Islet precursor cell (in vitro differentiated cells): ENCODE measurements around the gene TOMM34.

ENCODE experiments used
- DNase-seq: peaks from one replicate; pipeline ENCODE4 v3.0.0-alpha.2; 2018

Gene TOMM34

DNA sequence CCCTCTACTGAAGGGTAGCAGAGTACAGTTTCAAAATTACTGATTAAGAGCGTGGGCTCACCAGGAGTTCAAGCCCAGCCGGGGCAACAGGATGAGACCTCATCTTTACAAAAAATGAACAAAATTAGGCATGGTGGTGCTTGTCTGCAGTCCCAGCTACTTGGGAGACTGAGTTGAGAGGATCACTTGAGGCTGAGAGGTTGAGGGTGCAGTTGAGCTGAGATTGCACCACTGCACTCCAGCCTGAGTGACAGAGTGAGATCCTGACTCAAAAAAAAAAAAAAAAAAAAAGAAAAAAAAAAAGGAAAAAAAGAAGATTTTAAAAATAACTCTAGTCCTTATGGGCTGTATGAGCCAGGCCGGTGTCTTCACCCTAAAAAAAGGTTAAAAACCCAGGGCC, 31.6 kb downstream of the TOMM34 start:
- DNase-seq, result no peak

DNA sequence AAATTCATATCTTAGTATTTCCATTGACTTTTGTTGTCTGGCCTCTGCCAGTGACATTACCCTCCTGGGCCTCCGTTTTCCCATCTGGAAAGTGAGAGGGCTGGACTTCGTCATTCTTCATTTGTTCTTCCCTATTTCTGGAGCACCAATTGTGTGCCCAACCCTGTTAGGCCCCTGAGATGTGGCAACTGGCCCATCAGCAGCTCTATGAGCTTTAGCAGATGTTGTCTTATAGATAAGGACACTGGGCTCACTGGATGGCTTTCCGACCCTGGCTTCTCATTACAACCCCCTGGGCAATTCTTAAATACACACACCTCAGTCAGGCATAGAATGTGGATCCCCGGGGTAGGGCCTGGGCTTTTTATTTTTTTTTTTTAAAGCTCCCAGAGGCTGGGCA, 35.7 kb downstream of the TOMM34 start:
- no peak for DNase-seq

DNA sequence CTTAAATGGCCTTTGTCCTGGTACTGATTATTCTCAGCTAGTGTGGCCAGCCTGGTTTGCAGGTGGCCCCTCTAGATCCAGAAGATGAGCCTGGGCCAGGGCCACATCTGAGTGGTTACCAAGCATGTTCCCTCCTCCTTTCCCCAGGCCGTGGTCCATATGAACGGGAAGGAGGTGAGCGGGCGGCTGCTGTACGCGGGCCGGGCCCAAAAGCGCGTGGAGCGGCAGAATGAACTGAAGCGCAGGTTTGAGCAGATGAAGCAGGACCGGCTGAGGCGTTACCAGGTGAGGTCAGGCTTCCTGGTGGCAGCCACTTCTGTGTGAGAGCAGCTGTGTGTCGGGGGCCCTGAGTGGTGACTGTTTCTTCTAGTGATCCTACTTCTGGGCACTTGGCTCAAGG, 38.8 kb downstream of the TOMM34 start:
- no peak for DNase-seq

DNA sequence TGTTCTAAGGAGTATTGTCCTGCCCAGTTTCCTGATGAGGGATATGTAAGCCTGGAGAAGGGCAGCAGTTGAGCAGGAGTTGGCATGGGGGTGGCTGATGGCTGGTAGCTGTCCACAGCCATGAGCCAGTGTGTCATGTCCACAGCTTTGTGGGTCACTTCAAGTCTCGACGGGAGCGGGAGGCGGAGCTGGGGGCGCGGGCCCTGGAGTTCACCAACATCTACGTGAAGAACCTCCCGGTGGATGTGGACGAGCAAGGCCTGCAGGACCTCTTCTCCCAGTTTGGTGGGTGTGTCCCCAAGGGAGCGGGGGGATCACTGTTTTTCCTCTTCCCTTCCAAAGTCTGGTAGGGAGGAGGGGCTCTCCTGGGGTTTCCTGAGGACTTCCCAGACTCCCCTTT, 41.4 kb downstream of the TOMM34 start:
- DNase-seq, result no peak

DNA sequence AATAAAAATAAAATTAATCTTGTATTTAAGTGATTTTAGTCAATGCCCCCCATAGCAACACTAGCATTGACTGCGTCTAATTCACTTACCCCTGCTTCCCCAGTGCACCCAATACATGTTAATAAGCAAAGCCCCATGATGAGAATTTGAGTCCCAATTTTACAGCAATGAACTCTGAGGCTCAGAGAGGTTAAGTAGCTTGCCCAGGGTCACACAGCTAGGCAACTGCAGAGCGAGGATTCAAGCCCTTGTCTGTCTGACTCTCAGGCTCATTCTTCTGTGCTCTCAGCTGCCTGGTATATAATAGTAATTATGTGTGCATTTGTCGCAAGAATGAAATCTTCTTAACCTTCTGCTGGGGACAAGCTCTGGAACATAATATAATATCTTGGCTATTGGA, 41.9 kb downstream of the TOMM34 start:
- DNase-seq, result no peak

DNA sequence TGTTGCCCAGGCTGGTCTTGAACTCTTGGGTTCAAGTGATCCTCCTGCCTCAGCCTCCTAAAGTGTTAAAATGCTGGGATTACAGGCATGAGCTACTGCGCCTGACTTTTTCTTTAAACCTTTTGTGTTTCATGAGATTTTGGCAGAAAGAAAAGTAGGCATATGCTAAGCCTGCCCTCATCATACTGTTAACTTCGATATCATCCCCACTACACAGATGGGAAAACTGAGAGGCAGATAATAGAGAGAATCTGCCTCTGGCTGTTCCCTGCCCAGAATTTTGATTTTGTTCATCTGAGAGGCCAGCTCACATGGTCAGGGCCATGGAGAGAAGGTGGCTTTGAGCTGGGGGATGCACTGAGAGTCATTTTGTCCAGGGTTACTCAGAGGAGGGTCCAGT, 42.8 kb downstream of the TOMM34 start:
- no peak for DNase-seq

DNA sequence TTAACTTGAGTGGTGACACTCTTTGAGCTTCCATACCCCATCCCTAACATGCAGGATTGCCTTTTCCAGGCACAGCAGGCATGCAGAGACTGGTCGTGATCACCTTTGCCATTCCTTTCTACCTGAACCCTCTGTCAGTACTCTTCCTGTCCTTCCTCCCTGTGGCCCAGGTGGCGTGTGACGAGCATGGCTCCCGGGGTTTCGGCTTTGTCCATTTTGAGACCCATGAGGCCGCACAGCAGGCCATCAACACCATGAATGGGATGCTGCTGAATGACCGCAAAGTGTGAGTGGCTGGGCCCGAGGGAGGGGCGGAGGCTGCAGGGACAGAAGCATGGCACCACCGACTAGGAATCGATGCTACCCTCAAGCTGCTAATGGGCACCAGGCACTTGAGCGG, 43.6 kb downstream of the TOMM34 start:
- DNase-seq, result no peak

DNA sequence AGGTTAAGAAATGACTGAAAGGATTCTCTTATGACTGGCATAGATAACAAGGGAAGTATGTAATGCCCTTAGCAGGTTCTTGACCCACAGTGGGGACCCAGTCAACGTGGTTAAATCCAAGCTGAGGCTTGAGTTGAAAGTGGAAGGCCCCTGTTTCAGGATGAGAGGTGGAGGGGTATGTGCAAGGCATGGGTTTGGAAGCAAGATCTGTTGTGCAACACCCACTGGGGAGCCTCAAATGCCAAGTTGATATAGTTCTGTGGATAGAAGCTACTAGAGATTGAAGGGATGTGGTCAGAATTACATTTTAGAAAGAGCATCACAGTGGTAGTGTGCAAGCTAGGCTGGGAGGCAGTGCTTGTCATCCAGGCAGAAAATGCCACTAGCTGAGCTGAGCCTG, 45.3 kb downstream of the TOMM34 start:
- DNase-seq, result no peak

DNA sequence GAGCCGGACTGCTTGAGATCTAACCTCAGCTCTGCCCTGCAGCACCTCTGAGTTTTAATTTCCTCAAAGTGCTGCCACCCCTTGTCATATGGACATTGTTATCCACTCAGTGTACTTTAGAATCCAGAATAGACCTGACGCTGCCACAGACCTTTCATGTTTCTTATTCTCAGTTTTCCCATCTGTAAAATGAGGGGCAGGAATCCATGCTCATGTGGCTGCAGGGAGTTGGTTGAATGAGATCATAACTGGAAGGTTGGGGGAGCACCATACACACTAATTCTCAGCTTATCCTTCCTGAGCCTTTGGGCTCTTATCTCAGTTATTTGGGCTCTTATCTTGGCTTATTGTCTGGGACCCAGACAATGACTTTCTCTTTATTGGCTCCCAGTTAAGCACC, 48.0 kb downstream of the TOMM34 start:
- DNase-seq, result no peak

DNA sequence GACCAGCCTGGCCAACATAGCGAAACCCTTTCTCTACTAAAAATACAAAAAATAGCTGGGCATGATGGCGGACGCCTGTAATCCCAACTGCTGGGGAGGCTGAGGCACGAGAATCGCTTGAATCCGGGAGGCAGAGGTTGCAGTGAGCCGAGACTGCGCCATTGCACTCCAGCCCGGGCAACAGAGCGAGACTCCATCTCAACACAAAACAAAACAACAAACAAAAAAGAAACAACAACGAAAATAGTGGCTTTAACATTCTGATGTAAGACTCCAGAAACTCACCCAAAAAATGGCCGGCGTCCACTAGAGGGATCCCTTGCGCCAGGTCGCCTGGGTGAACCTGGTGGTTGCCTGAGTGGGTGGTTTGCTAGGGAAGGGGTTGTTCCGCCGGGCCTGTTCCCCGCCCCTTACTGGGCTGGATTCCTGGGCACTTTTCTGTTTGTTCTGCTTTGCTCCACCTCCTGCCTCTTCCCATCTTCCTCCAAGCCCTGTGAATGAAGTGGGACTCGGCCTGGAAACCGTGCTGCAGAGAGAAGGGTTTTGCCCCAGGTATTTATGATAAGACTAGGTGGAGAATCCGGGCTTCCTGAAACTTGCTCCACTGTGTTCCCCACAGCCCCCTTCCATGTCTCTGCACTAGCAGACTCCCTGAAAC, 48.8 kb downstream of the TOMM34 start:
- DNase-seq, result peak; percentile 97

DNA sequence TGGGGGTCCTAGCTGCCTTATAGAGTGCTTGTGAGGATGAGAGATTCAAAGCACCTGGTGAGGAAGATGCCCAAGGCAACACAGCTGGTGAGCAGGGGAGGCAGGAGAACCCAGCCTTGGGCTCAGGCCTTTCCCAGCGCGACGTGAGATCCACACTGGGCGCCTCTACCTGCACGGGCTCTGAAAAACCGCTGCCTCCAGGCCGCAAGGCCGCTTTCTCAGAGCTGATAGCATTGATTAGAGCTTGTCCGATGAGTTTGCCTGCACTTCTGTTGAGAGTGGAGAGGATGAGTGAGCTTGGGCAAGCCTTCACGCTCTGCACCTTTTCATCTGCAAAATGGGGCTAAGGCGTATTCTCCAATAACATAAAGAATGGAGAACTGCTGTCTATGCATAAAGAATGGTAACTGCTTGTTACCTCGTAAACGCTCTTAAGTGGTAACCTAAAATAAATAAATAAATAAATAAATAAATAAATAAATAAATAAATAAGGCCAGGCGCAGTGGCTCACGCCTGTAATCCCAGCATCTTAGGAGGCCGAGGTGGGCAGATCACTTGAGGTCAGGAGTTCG, 49.4 kb downstream of the TOMM34 start:
- DNase-seq, result peak; percentile 70

DNA sequence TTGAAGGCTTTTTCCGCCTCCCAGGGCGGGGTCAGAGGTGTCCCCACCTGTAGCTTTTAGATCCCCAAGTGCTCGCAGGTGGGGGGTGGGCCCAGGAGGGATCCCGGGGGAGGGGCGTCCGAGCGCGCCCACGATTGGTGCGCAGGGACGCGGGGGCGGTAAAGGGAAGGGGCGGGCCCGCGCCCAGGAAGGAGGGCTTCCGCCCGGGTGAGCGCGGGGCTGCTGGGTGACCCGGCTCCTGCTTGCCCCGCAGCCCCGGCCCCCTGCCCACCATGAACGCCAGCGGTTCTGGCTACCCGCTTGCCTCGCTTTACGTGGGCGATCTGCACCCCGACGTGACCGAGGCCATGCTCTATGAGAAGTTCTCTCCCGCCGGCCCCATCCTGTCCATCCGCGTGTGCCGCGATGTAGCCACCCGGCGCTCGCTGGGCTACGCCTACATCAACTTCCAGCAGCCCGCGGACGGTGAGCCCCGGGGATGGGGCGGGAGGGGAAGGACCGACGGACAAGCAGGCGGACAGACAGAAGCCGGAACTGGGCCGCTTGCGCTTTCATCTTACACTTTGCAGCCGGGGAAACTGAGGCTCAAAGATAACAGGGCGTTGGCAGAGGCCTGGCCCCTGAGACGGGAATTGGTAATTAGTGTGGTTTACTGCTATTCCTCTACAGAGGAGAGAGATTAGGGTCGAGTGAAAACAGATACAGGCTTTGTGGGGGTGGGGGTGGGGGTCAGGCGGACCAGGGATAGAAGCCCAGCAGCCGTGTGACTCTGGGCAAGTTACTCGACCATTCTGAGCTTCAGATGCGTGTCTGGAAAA, 50.1 kb downstream of the TOMM34 start, which contains the start of gene PABPC1L:
Gene PABPC1L (plus strand): TSS at position 189 of the 818 bp plus-strand sequence. CDS start 84 bp downstream, at position 273.
- peak; percentile 92 for DNase-seq

DNA sequence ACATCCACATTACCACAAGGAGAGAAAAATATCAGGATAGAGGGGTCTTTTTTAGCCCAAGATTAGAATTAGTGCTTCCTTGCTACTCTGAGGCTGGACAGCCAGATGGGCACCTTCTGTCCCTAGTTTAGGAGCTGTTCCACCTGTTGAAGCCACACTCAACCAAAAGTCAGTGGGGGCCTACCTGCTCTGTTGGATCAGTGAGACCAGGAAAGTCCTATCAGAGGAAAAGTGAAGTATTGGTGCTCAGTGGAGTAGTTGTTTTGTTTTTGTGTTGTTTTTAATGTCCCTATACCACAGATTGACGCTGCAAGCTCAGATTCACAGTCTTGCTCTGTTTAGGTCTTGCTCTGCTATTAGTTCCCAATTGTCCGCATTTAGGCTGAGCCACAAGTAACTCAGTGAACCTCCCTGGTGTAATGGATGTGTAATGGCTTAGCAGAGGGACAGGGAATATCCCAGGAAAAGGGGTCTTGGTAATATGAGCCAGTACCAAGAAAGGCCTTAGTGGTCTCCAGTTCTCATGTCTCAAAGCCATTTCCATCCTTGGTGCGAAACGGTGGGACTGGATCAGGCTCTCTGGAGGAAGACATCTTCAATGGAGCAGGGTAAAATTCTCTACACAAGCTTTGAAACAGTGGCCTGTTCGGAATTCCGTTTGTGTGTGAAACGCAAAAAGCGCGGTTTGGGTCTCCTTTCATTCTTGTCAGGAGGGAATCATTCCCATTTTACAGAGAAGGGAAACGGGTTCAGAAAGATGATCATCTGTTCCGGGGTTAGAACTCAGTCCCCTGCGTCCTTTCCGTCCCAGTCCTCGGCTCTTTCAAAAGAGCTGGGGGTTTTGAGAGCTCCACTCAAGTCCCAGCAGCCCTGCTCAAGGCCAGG, 51.0 kb downstream of the TOMM34 start:
- no peak for DNase-seq

DNA sequence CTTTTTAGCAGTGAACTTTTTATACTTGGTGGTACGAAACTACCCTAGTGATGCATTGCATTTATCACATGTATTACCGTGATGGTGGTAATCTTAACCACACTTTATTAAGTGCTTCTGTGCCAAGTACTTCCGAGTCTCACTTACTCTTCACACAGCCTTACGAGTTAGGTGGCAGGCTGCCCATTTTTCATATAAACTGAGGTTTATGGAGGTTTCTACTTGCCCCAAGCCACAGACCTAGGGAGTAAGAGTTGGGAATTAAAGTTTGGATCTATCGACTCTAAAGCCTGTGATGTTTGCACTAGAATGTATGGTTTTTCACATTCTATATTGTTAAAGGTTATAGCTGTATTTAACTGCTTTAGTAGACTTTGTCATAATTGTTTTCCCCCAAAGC, 55.8 kb downstream of the TOMM34 start:
- no peak for DNase-seq

DNA sequence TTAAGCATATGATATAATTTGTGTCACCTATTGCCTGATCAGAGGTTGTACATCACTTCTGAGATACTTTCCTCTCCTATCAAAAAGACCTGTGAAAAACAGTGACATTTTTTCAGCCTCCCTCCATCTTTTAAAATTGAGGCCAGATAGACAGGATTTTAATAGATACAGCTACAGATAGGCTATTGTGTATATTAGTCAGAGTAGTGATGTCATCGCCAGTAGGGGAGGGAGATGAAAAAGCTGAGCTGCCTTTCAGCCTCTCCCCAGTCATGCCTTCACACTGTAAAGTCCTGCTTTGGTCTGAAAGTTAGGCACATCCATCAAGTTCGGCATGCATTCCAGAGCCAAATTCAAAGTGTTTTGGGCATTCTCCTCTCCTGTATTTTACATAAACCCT, 58.2 kb downstream of the TOMM34 start:
- no peak for DNase-seq

DNA sequence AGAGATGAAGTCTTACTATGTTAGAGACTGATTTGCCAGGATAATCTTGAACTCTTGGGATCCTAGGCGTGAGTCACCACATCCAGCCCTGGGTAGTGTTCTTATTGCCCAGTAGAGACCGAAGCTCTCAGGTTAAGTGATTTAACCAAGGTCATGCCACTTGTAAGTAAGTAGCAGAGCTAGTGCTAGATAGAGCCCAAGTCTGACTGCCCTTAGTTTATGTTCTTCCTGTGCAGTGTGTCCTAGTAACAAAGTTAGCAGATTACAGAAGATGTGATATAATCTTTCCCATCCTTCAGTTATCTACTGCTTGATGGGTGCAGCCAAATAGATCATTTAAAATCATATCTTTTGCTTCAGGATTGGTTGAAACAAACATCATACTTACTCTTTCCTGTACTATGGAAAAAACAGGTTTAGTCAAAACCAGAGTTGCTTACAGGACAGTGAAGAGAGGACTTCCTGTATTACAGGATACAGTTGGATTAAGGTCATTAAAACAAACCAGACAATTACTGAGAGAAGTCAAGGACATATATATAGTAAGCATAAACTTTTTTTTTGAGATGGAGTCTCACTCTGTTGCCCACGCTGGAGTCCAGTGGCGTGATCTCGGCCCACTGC, 59.9 kb downstream of the TOMM34 start:
- no peak for DNase-seq

DNA sequence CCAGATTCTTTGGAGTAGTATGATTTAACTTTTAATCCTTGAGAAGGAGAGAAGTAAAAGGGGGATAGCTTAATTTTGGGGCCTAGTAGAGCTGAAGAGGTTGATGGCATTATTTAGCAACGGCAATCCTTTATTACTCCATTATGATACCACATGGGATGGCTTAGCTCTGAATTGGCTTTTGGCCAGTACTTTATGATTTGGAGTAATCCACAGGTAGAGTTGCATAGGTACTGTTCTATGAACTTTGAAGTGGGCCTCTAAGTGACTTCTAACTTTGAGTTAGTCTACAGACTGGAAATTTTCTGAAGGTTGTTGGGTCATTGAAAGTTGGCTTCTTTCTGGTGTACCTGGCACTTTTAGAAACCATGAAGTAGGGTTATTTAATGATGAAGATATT, 63.1 kb downstream of the TOMM34 start:
- no peak for DNase-seq

DNA sequence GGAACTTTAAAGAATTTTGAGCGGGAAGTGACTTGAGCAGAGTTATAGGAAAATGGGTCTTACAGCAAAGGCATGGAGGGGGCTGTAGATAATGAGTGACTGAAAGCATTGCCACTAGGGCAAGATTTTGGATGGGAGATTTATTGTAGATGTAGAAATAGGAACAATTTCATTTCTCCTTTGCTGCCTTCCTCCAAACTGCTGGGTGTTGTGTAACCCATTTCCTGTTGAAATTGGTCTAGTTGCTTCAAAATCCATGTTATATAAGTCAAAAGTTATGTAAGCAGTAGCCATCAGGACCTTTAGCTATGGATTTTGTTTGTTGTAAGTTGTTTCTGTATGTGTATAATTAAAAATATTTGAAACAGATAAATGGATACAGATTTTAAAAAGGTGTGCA, 63.6 kb downstream of the TOMM34 start:
- DNase-seq, result no peak

DNA sequence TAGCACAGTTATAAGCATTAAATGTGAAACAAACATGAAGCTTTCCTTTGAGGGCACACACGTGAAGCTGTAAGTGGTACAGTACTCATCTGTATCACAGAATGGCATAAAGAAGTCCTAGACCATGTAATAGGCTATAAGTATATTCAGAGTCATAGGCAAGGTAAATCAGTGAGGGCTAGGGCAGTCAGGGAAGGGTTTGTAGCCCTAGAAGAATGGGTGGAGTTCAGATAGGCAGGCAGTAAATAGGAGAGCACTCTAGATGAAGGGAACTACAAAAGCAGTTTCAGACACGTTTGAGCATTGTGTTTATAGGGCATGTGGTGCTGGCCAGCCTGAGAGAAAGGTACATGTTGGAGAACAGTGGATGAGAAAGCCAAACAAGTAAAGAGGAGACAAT, 65.2 kb downstream of the TOMM34 start:
- DNase-seq, result no peak
